Lower lobe of right lung (tissue), 2 donors: ENCODE data around the gene PTPRG. TPM values are rescaled to one million over a fixed set of nuclear protein-coding genes. Genes with fewer than 3 reads are reported as not detected.

Source experiments
- ATAC-seq, 2 donors: fragments of 200-7000 bp; cut with Tn5 transposase; one replicate each; pipeline ENCODE4 v1.9.1; 2020 to 2022; ENCODE audit warnings: mild to moderate bottlenecking in 2 of 2, moderate library complexity in 2 of 2
- DNase-seq: peaks from one replicate; pipeline ENCODE4 v3.0.0-alpha.2; 2020
- H3K27ac ChIP-seq: fragments of 200-600 bp; one replicate; pipeline ENCODE4 v1.8.0; 2022
- H3K27me3 ChIP-seq: fragments of 200-600 bp; one replicate; pipeline ENCODE4 v1.8.0; 2022; ENCODE audit warnings: low read depth
- H3K36me3 ChIP-seq: fragments of 200-600 bp; one replicate; pipeline ENCODE4 v1.8.0; 2022; ENCODE audit warnings: mild to moderate bottlenecking
- H3K4me1 ChIP-seq: fragments of 200-600 bp; one replicate; pipeline ENCODE4 v1.8.0; 2022
- H3K4me3 ChIP-seq: fragments of 200-600 bp; one replicate; pipeline ENCODE4 v1.8.0; 2022; ENCODE audit warnings: mild to moderate bottlenecking
- H3K9me3 ChIP-seq: fragments of 200-600 bp; one replicate; pipeline ENCODE4 v1.8.0; 2022
- CTCF ChIP-seq: fragments of 200-600 bp; IDR thresholded peaks from one replicate; pipeline ENCODE4 v1.8.0; 2022; ENCODE audit warnings: antibody characterized with exemption, mild to moderate bottlenecking
- intact Hi-C: fragments of 100-400 bp; cut with DNase I; formaldehyde crosslinking; loops from one replicate; pipeline ENCODE4 v1.11.0; 2022
- total RNA-seq: library from RNA; stranded (reverse); fragmentation: NEBNext Ultra II Directional; extraction: Animal tissue kit (Norgen Biotek cat#: 25700); gene quantifications from one replicate; pipeline ENCODE4 v1.2.1, GENCODE V29; 2021
- donor health status: DM: no; HTN: yes; CAD: no; lungs with severe emphysema.

The PTPRG gene
- total RNA-seq, 1 donor from 2014 or later = 67.6 TPM

- intact Hi-C loops = no loop called here
- Histone ChIP-seq H3K4me3 (no peak overlapping the region), H3K27ac (no peak overlapping the region)
These were observed 28.5 kb upstream of the PTPRG start for GRCh38 chr3:61532739-61533500.

DNA sequence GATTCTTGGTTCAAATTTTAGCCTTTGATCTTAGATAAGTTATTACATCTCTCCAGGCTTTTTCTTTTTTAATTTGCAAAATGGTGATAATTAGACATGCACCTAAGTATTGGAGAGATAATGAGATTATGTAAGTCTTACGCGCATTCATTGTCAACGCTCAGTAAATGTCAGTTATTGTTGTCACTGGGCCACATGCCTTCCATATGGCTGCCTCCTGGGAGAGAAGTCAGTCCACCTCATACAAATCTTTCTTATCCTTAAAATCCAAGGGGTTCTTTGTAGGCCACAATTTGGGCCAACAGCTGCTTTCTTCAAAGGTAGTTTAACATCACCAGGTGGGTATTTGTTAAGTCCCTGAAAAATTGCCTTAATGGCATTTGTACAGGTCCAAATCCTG, 25.5 kb upstream of the PTPRG start:
- ATAC-seq (no peak), DNase-seq (no peak)
- Histone ChIP-seq H3K27me3 (no peaks in the 10 kb centered on the region), H3K4me1 (no peaks in the 10 kb centered on the region), H3K4me3 (no peak overlapping the region), H3K9me3 (no peaks in the 10 kb centered on the region), H3K36me3 (no peaks in the 10 kb centered on the region), H3K27ac (no peak overlapping the region)
- TF ChIP-seq CTCF = no peak
- intact Hi-C loops = no loop called here

More at GRCh38 chr3:61532739-61533500, 28.5 kb upstream of the PTPRG start:
- no peaks in the 10 kb centered on the region for H3K4me1 ChIP-seq
- H3K27me3 ChIP-seq = no peaks in the 10 kb centered on the region
- H3K36me3 ChIP-seq = no peaks in the 10 kb centered on the region
- no peaks in the 10 kb centered on the region for H3K9me3 ChIP-seq
- no peak for DNase-seq
- no peak for ATAC-seq
- TF ChIP-seq CTCF = no peak

DNA sequence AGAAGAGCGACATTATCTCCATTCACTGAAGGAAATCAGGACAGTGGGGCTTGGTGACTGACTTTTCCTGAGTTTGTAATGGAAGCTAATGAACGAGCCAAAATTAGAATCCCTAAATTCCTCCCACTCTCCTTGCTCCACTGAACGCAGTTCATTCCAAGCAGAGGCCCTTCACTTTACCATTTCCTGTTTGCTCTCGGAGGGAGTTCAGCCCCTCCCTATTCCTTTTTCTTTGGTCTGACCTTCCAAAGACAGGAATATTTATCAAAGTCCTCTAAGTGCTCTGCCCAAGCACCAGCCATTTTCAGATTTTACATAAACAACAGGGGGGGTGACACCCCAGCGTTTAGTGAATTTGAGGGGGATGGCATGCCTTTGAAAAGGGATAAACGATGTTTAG, 24.0 kb upstream of the PTPRG start:
- ATAC-seq = peak in 1 of 2 donors; percentile 56
- H3K4me3 ChIP-seq = no peak overlapping the region
- H3K36me3 ChIP-seq = no peaks in the 10 kb centered on the region
- H3K4me1 ChIP-seq = no peaks in the 10 kb centered on the region
- no peak for TF ChIP-seq CTCF
- H3K27ac ChIP-seq = no peak overlapping the region
- no peak for DNase-seq
- H3K27me3 ChIP-seq = no peaks in the 10 kb centered on the region
- intact Hi-C loops = no loop called here
- no peaks in the 10 kb centered on the region for H3K9me3 ChIP-seq

DNA sequence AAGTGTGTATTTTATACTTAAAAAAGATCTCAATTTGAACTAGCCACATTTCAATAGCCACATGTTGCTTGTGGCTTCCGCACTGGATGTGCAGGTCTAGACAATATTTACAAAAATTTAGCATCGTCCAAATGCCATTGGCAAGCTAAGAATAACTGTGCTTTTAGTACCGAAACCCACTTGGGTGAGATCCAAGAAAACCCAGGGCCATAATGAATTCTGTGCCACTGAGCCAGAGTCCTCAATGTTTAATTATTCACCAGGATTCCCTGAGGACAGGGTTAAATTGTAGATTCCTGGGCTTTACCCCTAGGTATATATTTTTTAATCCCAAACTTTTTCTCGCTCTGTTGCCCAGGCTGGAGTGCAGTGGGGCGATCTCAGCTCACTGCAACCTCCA, 22.9 kb upstream of the PTPRG start:
- intact Hi-C loops = no loop called here
- DNase-seq (no peak), ATAC-seq (no peak)
- no peaks in the 10 kb centered on the region for H3K9me3 ChIP-seq
- no peak overlapping the region for H3K4me3 ChIP-seq
- no peaks in the 10 kb centered on the region for H3K36me3 ChIP-seq
- no peaks in the 10 kb centered on the region for H3K27me3 ChIP-seq
- TF ChIP-seq CTCF = no peak
- no peak overlapping the region for H3K27ac ChIP-seq
- no peaks in the 10 kb centered on the region for H3K4me1 ChIP-seq

DNA sequence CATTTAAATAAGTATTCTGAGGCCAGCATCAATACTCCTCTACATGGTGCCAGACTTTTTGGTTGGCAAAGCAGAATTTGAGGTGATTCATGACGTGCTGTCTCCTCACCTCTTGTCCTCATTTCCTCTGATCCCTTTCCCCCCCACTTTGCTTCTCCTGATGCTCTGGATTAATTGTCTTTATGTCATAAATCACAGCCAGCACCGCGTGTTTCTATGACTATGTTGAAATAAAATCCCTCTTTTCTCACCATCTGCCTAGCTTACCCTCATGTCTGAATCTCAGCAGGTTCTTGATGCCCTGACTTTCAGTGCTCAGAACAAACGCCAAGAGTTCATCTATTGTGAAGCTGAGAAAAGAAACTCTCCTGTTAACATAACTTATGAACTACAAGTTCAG, 19.7 kb upstream of the PTPRG start:
- no peak for DNase-seq
- no peaks in the 10 kb centered on the region for H3K4me1 ChIP-seq
- no peak overlapping the region for H3K27ac ChIP-seq
- intact Hi-C loops = no loop called here
- no peaks in the 10 kb centered on the region for H3K36me3 ChIP-seq
- no peak overlapping the region for H3K4me3 ChIP-seq
- H3K27me3 ChIP-seq = no peaks in the 10 kb centered on the region
- ATAC-seq = no peak
- H3K9me3 ChIP-seq = no peaks in the 10 kb centered on the region
- TF ChIP-seq CTCF = no peak
